Activated CD4-positive, alpha-beta T cell treated with anti-CD3 and anti-CD28 coated beads, Interleukin-2, amount 50 U/mL, for 24 hours (primary cell): ENCODE measurements around the gene PURA.

Experiments
- DNase-seq, 2 donors: peaks; one replicate each; pipeline ENCODE4 v3.0.0-alpha.2; 2020; ENCODE audit warnings: low read depth in 1 of 2, low spot score in 1 of 2

The PURA gene

DNA sequence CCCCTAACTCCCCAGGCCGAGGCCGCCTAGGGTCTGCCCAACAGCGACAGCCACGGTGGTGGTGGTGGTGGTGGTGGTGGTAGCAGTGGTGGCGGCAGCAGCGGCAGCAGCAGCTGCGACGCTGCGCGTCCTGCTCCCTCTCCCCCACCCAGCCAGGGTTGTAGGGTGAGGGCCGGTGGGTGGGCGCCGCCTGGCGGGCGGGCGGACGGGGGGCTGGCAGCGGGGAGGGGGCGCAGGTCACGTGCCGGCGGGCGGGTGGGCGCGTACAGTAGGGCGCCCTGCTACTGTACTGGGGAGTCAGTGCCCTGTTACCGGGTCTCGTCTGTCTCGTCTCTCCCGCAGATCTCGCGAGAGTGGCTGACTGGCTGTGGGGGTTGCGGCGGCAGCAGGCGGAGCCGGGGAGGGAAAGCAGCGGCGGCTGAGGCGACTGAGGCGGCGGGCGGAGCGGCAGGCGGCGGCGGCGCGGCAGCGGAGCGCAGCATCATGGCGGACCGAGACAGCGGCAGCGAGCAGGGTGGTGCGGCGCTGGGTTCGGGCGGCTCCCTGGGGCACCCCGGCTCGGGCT is at the start of gene PURA:
Gene PURA, plus strand, starts transcription at position 411 of the 565 bp plus-strand sequence. Its CDS starts 73 bp downstream, at position 484.
- DNase-seq: peak; percentile 88 to 95

DNA sequence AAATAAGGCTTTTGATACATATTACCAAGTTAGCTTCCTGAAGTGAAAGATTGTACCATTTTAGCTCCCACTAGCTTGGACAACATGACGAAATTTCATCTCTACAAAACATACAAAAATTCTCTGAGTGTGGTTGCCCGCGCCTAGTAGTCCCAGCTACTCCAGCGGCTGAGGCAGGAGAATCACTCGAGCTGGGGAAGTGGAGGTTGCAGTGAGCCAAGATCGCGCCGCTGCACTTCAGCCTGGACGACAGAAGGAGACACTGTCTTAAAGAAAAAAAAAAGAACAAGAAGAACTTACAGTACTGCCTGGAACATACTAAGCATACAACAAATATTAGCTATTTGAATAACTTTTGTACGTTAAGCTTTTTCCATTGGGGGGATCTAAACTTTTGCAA is 41.1 kb upstream of the PURA start:
- no peak for DNase-seq

DNA sequence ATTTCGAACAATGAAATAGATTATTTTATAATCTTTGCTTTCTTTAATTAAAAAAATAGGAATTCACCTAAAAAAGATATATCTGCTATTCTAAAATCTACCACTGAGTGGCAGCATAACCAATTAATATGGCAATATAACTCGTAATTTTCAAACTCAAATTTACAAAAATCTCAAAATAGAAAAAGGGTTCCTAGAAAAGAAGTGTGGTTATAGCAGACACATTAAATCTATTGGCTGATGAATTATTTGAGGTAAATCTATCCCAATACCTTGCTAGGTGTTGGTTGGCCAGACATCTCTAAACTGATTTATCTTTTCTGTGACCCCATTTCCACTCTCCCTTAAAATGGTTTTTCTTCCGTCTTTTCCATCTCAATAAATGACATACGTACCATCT is 40.6 kb upstream of the PURA start:
- DNase-seq: no peak

DNA sequence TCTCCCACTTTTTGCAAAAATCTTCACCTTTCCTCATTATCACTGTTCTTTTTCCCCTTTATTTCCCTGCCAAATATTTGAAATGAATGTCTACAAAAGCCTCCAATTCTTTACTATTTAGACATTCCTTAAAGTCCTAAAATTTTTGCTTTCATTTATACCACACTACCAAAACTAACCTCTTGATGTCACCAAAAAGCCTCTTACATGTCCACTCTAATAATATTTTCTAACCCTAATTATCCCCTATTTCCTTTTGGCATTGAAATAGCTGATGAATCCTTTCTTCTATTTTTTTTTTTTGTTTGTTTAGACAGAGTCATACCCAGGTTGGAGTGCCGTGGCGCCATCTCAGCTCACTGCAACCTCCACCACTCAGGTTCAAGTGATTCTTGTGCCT is 38.5 kb upstream of the PURA start:
- DNase-seq: no peak

DNA sequence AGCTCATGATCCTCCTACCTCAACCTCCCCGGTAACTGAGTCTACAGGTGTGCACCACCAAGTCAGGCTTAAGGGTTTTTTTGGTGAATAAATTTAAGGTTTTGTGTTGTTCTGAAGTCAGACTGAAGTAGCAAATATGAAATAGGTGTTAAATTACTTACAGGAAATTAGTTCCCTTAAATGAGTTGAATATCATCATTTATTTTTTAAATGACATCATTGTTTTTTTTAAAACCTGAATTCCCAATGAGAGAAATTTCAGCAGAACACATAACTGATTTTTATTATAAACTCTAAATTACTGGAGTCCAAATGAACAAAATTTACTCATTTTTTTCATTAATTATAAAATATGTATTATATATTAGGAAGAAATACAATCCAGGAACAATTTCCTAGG is 37.8 kb upstream of the PURA start:
- no peak for DNase-seq

DNA sequence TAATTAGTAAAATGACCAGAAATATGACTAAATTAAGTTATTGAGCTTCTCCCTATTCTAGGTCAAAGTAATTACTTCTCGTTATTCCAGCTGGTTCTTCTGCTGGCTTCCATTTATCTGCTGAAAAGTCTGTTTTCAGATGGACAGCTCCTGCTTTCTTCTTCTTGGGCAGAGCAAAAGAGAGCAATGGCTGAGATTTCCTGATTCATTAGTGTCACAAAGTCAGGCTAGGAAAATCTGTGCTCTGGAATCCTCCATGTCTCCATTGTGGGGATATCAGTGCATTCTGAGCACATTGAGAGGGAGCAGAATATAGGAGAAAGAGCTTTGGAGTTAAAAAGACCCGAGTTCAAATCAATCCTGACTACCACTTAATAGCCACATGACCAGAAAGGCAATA is 37.1 kb upstream of the PURA start:
- DNase-seq: no peak

DNA sequence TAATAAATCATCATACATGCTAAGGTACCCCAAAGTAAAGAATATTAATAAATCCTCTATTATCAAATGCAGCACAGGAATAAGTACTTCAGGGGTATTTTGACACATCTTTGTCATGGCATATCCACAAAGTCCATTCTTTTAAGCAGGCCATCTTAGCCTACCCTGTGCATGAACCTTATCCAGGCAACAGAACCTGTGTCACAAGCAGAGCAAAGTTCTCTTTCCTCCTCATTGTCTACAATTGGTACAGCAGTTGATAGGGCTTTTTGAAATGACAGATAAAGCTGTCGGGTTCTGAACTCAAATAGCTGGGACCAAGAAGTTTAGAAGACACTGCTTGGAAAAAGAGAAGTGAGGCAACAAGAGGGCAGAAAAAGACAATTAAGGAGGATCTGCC is 30.8 kb upstream of the PURA start:
- no peak for DNase-seq

DNA sequence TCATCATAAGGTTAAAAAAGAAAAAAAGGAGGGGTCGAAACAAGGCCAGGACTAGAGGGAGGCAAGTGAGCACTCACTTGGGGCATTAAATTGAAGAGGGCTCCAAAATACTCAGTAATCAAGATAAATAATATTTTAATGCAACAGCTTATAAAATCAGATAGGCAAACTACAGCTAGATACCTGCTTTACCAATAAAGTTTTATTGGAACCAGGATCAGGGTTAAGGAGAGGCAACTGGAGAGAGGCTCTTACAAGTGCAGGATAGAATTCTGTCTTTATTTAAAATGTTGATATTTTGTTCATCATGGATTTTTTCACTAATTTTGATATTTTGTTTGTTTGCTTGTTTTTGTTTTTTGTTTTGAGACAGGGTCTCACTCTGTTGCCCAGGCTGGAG is 30.3 kb upstream of the PURA start:
- no peak for DNase-seq

DNA sequence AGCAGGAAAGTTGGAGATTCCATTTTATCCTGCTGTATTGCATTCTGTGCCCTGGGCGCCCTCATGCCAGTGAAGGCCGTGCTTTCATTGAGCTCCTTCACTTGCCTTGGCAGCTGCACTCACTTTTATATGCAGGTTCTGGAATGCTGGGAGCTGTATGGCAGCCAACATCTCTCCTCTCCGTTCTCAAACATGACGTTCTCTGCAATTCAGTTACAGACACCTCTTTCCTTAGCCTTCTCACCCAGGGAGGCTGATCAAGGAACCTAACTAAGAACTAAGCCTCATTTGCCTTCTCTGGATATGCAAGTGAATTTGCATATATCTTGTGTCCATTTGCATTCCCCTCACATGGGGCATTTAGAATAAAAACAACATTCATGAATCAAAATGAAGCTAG is 29.4 kb upstream of the PURA start:
- DNase-seq: no peak

DNA sequence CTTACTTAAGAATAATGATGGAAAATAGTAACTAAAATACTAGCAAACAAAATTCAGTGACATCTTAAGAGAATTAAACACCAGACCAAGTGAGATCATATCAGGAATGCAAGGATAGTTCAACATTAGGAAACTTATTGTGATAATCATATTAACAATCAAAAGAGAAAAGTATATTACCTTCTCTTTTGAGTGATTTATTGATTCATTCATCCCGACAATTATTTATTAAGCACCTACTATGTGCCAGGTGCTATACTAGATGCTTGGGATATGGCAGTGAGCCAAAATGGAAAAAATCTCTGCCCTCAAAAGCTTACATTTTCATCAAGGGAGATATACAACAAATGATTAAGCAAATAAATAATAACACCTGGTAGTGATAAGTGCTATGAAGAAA is 23.7 kb upstream of the PURA start:
- DNase-seq: no peak

DNA sequence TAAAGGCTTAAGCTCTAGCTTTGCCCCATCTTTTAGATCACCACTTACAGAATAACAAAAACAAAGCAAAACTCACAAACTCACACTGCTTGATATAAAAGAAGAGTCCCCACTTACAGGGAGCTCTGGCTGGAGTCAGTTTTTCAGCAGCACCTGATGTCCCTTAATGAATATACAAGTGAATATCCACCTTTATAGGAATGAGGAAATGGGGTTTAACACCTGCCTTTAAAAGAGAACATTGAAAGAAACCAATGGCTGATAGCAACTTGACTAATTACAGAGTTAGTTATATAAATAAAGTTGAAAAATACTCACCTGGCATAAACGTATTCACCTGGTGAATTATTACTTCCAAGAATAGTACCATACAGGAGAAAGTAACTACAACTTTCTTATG is 20.7 kb upstream of the PURA start:
- DNase-seq: no peak

DNA sequence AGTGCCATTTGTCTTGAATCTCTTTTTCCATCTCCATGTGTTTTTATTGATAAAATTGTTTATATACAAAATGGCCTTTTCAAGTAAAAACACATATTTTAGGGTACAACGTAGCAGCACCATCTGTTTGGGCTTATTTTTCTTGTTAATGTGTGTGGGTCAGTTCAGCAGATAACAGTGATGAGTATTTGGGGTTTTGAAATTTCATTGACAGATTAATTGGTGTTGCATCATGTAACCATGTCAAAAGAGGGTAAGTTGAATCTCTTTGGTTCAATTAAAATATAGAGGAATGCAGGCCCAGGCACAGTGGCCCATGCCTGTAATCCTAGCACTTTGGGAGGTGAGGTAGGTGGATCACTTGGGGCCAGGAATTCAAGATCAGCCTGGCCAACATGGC is 20.0 kb upstream of the PURA start:
- DNase-seq: no peak

DNA sequence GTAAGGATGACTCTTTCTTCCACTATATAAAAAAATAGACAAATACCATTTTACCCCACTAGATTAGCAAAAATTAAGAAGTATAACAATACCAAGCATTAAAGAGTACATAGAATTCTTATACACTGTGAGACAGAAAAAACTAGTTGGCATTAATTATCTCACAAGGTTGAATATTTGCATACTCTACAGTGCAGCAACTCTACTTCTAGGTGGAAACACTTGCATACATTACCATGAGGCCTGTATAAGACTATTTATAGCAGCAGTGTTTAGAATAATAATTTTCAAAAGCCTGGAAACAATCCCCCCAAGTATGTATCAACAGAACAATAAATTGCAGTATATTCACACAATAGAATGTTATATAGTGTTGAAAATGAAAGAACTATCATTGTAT is 19.0 kb upstream of the PURA start:
- DNase-seq: no peak

DNA sequence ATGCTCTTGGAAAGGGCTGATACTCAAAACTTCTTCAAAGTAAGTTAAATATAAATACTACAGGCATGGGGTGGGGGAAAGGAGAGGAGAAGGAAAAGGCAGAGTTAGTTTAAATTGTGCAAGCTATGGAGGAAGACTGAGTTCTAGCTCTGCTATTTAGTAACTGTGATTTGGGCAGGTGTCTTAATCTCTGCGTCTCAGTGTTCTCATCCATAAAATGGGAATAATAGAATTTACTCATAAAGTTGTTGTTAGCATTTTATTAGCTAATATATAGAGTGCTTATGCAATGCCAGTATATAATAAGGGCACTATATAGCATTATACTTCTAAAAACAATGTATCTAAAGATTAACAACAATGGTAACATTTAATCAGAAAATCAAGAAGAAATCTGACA is 12.7 kb upstream of the PURA start:
- no peak for DNase-seq

DNA sequence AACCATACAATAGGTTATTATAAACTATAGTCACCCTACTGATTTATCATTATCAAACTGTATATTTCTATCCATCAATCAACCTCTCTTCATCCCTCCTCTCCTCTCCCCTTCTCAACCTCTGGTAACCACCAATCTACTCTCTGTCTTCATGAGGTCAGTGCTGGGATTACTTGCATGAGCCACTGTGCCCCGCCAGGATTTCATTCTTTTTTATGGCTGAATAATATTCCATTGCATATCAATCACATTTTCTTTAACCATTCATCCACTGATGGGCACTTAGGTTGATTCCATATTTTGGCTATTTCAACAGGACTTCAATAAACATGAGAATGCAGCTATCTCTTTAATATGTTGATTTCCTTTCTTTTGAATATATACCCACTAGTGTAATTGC is 10.8 kb upstream of the PURA start:
- no peak for DNase-seq

DNA sequence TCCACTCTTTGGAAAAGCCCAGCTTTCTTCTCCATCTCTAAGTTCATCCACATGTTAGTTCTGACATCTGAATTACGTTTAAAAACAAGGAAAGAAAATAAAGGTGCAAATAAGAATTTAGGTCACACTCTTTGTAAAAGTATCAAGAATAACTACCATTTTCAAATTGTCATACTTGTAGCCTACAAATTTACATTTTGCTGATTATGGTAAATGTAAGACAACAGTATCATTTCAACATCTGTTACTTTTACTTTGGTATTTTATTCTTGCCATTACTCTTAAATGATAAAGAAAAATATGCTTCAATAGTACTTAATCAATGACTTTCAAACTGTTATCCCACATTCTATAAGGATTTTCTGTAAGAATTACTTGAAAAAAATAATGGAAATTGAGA is 9.8 kb upstream of the PURA start:
- no peak for DNase-seq

DNA sequence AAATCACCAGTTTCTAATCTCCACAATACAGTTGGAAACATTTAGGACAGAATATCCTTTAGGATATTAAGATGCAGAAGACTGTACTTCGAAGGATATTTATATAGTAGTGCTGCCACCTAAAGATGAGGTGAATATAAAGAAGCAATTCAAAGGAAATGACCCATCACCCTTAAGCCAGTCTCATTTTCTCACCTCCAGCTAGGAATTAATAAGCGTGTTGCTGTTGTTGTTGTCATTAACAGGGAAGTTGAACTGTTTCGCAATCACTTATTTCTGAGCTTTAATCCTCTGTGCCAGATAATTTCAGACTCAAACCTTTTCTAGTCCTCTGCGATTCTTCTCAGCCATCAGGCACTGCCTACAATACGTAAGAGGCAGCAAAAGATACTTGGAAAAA is 7.8 kb upstream of the PURA start:
- DNase-seq: no peak

DNA sequence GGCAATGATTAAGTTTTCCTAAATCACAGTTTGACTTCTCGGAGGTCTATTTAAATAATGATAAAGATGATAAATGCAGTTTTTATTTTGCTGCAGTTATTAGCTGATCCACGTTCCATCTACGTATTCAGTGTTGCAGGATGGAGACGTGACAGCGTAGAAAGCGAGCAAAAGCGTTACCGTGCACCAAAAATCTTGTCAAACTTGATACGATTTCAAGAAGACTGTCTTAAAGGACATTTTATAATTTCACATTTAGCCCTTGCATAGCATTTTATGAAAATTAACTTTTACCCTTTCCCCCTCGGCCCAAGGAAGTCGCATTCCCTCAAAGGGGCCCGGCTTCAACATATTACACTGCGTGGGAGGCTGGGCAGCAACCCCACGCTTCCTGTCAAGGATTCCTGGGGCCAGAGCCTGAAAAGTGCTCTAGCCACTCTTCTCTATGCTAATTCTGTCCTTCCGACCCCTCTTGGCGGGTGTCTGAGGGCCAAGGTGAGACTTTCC is 7.1 kb upstream of the PURA start:
- no peak for DNase-seq

DNA sequence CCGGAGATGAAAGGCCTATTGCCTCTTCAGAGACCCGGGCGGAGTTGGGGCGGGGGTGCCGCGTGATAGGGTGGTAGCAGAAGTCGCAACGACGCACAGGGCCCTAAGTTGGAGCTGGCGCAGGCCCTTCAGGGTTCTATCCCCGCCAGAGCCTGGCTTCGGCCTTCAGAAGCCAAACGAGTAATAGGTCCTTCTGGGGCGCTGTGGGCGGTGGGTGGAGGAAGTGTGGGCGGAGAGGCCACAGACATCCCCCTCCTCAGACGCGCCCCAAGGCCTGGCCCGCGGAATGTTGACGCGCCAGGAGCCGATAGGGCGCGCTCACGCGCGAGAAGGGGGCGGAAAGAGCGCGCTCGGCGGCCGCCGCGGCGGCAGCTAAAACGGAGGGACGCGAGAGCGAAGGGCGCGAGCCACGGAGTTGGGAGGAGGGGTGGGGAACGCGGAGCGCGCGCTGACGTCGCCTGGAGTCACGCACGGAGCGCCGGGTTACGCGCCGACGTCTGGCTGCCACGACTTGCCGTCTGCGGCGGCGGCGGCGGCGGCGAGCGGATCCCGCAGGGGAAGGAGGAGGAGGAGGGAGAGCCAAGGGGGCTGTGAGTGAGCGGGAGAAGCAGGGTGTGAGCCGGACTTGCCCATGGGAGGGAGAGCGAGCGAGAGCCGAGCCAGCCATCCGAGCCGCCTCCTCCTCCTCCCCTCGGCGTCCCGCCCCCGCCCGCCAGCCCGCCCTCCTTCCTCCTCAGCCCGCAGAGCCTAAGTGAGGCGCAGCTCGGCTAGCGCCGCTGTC is 6.4 kb upstream of the PURA start:
- peak; percentile 83 to 86 for DNase-seq

DNA sequence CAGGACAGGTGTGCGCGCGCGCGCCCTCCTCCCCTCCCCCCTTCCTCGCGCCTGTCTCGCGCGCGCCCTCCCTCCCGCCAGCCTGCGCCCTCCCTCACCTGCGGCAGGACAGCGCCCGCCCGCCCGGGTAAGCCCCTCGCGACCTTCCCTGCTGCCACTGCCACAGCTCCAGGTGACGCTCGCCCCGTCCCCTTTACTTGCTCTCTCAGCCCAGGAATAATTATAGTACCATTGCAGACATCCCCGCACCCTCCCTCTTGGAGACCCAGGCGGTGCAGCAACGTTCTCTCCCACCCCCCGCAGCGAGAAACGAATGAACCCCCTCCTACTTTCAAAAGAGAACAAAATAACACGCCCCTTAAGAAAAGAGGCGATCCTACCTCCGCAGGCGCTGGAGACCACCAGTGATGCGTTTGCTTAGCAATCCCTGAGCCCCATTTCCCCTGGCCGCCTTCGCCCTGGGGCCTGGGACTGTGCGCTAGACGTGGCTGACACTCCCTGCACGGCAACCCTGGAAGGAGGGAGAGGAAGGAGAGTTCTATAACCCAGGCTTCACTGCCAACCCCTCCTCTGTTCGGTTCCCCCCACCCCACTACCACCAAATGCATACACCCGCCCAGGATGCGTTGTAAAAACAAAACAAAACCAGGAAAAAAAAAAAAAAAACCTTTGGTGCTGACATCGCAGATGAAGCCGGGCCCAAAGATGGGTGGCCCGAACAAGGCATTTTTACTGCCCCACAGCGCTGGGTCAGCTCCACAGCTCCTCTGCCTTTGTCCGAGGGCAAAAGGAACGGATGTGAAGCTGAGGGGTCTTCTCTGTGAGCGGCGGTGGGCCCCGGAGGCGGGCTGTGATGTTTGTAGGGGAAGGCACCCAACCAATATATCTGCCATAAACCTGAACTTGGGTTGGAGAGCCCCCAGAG is 5.6 kb upstream of the PURA start:
- DNase-seq: no peak

DNA sequence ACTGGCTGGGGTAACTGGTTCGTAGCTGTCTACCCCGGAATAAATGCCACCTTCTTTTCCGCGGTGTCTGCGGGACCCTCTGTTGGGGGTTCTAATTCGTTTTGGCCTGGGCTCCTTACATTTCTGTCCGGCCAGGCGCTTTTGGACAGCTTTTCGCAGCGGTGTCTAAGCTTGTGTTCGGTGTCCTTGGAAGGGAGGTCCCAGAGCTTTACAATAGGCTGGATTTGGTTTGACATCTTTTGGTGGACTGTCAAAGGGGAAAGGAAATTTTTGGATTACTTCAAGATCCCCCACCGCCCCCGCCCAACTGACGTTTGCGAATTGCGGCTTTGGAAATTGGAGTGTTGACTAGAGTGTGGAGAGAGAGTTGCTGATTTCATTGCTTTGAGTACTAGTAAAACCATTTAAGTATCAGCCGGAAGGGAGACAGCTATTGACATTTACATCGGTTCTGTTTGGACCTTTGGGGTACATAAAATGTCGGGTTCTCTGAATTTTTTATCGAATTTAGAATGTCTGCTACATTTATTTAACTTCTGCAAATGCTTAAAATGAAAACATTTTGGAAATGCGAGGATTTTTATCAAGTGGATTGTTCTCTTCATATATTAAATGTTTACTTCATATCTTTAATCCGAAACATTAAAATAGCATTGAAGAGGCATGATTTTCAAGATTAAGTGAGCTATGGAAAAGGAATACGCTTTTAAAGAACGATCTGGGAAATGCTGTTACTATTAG is 4.7 kb upstream of the PURA start:
- DNase-seq: no peak
